ENCODE data around the gene DNAJB11.

DNA sequence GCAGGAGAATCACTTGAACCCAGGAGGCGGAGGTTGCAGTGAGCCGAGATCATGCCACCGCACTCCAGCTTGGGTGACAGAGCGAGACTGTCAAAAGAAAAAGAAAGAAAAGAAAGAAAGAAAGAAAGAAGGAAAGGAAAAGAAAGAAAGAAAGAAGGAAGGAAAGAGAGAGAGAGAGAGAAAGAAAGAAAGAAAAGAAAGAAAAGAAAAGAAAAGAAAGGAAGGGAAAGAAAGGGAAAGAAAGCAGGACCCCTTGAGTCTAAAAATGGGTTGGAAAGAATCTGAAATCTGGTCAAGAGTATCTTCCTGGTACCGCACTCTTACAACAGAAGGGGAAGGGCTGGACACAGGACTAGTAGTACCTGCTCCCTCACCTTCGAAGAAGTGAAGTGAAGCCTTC is 45.9 kb upstream of the DNAJB11 start:
- TF ChIP-seq CTCF (IDR thresholded peaks at IDR 0.05) (no peak), ZFX (IDR thresholded peaks at IDR 0.05; ENCODE audit: borderline replicate concordance) (no peak)
